Upper lobe of right lung (tissue), 1 donor: ENCODE data around the gene DYNLL2. TPM values are rescaled to one million over a fixed set of nuclear protein-coding genes. Genes with fewer than 3 reads are reported as not detected.

Experiments used
- ATAC-seq: fragments of 200-7000 bp; cut with Tn5 transposase; one replicate; pipeline ENCODE4 v1.9.1; 2020; ENCODE audit warnings: mild to moderate bottlenecking, moderate library complexity
- DNase-seq: peaks from one replicate; pipeline ENCODE4 v3.0.0-alpha.2; 2020
- H3K27ac ChIP-seq: fragments of 200-600 bp; one replicate; pipeline ENCODE4 v1.8.0; 2022
- H3K27me3 ChIP-seq: fragments of 200-600 bp; one replicate; pipeline ENCODE4 v1.8.0; 2022; ENCODE audit warnings: mild to moderate bottlenecking
- H3K36me3 ChIP-seq: fragments of 200-600 bp; one replicate; pipeline ENCODE4 v1.8.0; 2022
- H3K4me1 ChIP-seq: fragments of 200-600 bp; one replicate; pipeline ENCODE4 v1.8.0; 2022
- H3K4me3 ChIP-seq: fragments of 200-600 bp; one replicate; pipeline ENCODE4 v1.8.0; 2022; ENCODE audit warnings: mild to moderate bottlenecking
- H3K9me3 ChIP-seq: fragments of 200-600 bp; one replicate; pipeline ENCODE4 v1.8.0; 2022
- intact Hi-C: fragments of 100-400 bp; cut with DNase I; formaldehyde crosslinking; loops from one replicate; pipeline ENCODE4 v1.11.0; 2022
- total RNA-seq: library from RNA; stranded (reverse); fragmentation: NEBNext Ultra II Directional; extraction: Animal tissue kit (Norgen Biotek cat#: 25700); gene quantifications from one replicate; pipeline ENCODE4 v1.2.1, GENCODE V29; 2021
- TF ChIP-seq, protein P1 (sequence below): fragments of 200-600 bp; IDR thresholded peaks from one replicate; pipeline ENCODE4 v1.8.0; 2022; ENCODE audit warnings: antibody characterized with exemption
- donor health status: DM: no; HTN: yes; CAD: no; lungs with severe emphysema.

The DYNLL2 gene
- total RNA-seq, 1 donor from 2014 or later = 37.8 TPM

DNA sequence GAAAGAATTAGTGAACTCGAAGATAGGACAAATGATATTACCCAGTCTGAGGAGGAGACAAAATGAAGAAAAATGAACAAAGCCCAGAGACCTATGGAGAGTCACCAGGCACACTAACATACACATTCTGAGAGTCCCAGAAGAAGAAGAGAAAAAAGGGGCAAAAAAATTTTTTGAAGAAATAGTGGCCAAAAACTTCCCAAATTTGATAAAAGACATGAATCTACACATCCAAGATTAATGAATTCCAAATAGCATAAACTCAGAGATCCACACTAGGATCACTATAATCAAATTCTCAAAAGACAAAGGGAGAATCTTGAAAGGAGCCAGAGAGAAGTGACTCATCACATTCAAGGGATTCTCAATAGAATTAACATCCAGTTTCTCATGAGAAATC, 61.6 kb downstream of the DYNLL2 start:
- intact Hi-C loops = no loop called here
- peaks cover 5% of the 10 kb centered on the region for H3K9me3 ChIP-seq
- no peak overlapping the region for H3K27ac ChIP-seq
- ATAC-seq (no peak), DNase-seq (no peak)
- TF ChIP-seq, protein P1, sequence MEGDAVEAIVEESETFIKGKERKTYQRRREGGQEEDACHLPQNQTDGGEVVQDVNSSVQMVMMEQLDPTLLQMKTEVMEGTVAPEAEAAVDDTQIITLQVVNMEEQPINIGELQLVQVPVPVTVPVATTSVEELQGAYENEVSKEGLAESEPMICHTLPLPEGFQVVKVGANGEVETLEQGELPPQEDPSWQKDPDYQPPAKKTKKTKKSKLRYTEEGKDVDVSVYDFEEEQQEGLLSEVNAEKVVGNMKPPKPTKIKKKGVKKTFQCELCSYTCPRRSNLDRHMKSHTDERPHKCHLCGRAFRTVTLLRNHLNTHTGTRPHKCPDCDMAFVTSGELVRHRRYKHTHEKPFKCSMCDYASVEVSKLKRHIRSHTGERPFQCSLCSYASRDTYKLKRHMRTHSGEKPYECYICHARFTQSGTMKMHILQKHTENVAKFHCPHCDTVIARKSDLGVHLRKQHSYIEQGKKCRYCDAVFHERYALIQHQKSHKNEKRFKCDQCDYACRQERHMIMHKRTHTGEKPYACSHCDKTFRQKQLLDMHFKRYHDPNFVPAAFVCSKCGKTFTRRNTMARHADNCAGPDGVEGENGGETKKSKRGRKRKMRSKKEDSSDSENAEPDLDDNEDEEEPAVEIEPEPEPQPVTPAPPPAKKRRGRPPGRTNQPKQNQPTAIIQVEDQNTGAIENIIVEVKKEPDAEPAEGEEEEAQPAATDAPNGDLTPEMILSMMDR = no peak
- H3K4me1 ChIP-seq = no peaks in the 10 kb centered on the region
- no peak overlapping the region for H3K4me3 ChIP-seq
- H3K27me3 ChIP-seq = peaks cover 1% of the 10 kb centered on the region
- H3K36me3 ChIP-seq = no peaks in the 10 kb centered on the region

Other genes starting within 250 kb of the DYNLL2 start
- 36.0 TPM for gene MRPS23, start 233.4 kb upstream of the DYNLL2 start, total RNA-seq
- 41.9 TPM for gene CUEDC1, start 128.0 kb upstream of the DYNLL2 start, total RNA-seq
- 77.1 TPM for gene VEZF1, start 95.2 kb upstream of the DYNLL2 start, total RNA-seq
- gene SRSF1, start 76.2 kb upstream of the DYNLL2 start, total RNA-seq = 153 TPM
- gene OR4D1, start 65.0 kb downstream of the DYNLL2 start, total RNA-seq = not detected
- not detected for gene OR4D2, start 83.6 kb downstream of the DYNLL2 start, total RNA-seq
- not detected for gene EPX, start 109.3 kb downstream of the DYNLL2 start, total RNA-seq
- gene MKS1, start 135.8 kb downstream of the DYNLL2 start, total RNA-seq = 15.9 TPM
- gene LPO, start 155.2 kb downstream of the DYNLL2 start, total RNA-seq = not detected
- 0.35 TPM for gene MPO, start 197.5 kb downstream of the DYNLL2 start, total RNA-seq
- gene TSPOAP1, start 245.4 kb downstream of the DYNLL2 start, total RNA-seq = 21.0 TPM